Measurements from ENCODE around the gene MYOM1.

Gene MYOM1

GRCh38 chr18:3120356-3120755, 99.4 kb downstream of the MYOM1 start:
- no peak for DNase-seq (ENCODE audit: low read depth in 4 of 4, low spot score in 1 of 4)

GRCh38 chr18:3119401-3120341, 100.1 kb downstream of the MYOM1 start:
- no peak for DNase-seq (ENCODE audit: low read depth in 4 of 4, low spot score in 1 of 4)

- no peak for DNase-seq (ENCODE audit: low read depth in 4 of 4, low spot score in 1 of 4)
Measured at GRCh38 chr18:3118195-3119010, 101.4 kb downstream of the MYOM1 start.

- no peak for DNase-seq (ENCODE audit: low read depth in 4 of 4, low spot score in 1 of 4)
Measured at GRCh38 chr18:3117493-3118192, 102.1 kb downstream of the MYOM1 start.

GRCh38 chr18:3115447-3116030, 104.2 kb downstream of the MYOM1 start:
- no peak for DNase-seq (ENCODE audit: low read depth in 4 of 4, low spot score in 1 of 4)

- no peak for DNase-seq (ENCODE audit: low read depth in 4 of 4, low spot score in 1 of 4)
Measured at GRCh38 chr18:3114451-3114850, 105.3 kb downstream of the MYOM1 start.

DNA sequence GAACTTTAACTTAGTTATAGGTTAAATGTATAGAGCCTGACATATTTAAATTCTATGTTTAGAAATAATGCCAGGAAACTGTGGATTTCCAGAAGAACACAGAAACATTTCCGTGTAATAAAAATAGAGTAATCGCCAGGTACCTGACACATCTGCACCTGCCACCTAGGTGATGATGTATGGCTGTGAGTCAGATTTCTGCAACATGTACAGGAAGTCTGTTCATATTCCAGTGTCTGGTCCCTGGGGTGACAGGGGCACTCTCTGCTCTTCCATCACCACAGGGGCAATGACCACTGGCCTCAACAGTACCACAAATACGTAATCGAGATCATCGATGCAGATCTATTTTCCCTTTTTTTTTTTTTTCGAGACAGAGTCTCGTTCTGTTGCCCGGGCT, 105.7 kb downstream of the MYOM1 start:
- no peak for DNase-seq (ENCODE audit: low read depth in 4 of 4, low spot score in 1 of 4)

GRCh38 chr18:3111523-3112240, 108.1 kb downstream of the MYOM1 start:
- no peak for DNase-seq (ENCODE audit: low read depth in 4 of 4, low spot score in 1 of 4)

GRCh38 chr18:3110034-3110752, 109.6 kb downstream of the MYOM1 start:
- no peak for DNase-seq (ENCODE audit: low read depth in 4 of 4, low spot score in 1 of 4)

GRCh38 chr18:3107740-3108151, 112.0 kb downstream of the MYOM1 start:
- no peak for DNase-seq (ENCODE audit: low read depth in 4 of 4, low spot score in 1 of 4)

DNA sequence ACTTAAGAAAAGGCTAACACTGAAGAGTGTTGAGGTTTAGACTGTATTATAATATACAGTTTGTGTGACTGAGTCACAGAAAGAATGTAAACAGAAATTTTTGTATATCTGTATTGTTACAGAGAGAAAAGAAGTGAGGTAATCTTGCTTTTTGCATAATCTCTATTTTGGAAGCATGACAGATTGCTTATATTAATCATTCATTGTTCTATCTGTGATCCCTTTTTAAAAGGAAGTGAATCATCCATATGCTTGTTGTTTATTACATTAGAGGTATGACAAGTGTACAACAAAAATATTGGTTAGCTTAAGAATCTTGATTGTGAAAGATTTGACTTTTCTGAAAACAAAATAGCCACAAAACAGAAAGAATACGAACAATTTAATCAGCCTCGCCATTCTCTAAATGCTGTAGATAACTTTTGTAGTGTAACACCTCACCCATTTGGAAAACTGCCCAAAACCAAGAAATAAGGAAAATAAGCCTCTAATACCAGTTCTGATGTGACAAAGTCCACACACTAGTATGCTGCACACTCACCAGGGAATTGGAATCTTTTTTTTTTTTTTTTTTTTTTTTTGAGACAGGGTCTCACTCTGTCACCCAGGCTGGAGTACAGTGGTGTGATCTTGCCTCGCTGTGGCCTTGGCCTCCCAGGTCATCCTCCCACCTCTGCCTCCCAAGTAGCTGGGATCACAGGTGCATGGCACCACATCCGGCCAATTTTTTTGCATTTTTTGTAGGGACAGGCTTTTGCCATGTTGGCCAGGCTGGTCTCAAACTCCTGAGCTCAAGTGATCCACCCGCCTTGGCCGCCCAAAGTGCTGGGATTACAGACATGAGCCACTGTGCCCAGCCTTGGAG, 115.3 kb downstream of the MYOM1 start:
- no peak for DNase-seq (ENCODE audit: low read depth in 4 of 4, low spot score in 1 of 4)

GRCh38 chr18:3103576-3103975, 116.2 kb downstream of the MYOM1 start:
- DNase-seq (ENCODE audit: low read depth in 4 of 4, low spot score in 1 of 4): no peak

- DNase-seq (ENCODE audit: low read depth in 4 of 4, low spot score in 1 of 4): no peak
Measured at GRCh38 chr18:3102983-3103382, 116.8 kb downstream of the MYOM1 start.

DNA sequence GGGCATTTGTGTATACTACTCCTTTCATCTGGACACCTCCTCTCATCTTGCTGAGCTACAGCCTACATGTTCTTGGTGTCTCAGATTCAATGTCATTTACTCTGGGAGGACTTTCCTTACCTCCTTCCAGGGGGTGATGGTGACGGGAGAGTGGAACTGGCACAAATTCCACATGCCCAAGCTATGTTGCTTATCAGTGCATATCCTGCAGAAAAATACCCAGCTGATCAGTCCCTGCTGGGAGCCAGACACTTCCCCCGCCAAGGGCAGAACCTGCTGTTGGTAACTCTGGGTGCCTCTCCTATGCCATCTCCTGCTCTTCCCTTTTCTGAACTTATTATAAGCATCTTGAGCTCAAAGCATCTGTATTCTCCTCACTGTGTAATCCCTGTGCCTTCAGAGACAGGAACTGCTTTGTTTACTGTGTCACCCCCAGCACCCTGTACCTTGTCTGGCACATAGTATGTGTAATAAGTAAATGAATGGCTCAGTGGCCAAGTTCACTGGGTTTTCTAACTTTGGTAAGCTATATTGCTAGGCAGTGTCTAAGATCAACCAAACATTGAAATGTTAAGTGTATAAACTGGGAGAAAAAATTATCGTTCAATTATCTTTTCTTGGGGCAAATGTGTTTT, 119.2 kb downstream of the MYOM1 start:
- no peak for DNase-seq (ENCODE audit: low read depth in 4 of 4, low spot score in 1 of 4)

DNA sequence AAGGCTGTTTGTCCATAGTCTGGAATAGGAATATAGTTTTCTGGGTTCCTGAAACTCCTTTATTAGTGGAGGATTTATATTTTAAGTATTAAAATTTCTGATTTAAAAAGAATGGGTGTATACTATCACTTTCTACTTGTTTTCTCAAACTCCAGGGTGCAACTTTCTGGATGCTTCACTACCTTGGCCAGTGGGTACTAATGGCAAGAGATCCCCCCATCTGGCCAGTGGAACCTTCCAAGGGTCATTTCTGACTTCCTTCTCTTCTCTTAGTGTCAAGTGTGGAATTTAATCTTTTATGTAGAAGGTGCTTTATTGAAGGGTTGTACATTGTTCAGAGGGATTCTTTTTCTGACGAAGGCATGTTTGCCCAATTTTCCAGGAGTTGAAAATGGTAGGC, 120.4 kb downstream of the MYOM1 start:
- DNase-seq (ENCODE audit: low read depth in 4 of 4, low spot score in 1 of 4): no peak

- no peak for DNase-seq (ENCODE audit: low read depth in 4 of 4, low spot score in 1 of 4)
Measured at GRCh38 chr18:3097082-3097481, 122.7 kb downstream of the MYOM1 start.

DNA sequence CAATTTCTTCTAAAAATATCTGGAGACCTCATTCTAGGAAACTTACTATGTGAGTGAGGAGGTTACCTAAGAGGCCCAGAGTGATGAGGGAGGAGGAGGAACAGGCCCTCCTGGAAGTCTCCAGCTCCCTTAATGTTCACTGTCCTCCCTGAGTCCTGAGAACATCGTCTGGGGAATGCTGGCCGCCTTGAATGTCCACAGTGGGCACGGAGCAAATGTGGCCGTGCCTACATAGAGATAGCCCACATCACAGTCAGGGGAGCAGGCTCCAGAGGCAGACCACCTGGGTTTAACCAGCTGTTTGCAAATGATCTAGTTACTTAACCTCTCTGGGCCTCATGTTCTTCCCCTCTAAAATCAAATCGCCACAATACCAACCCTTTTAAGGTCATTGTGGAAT, 123.8 kb downstream of the MYOM1 start:
- DNase-seq (ENCODE audit: low read depth in 4 of 4, low spot score in 1 of 4): no peak

DNA sequence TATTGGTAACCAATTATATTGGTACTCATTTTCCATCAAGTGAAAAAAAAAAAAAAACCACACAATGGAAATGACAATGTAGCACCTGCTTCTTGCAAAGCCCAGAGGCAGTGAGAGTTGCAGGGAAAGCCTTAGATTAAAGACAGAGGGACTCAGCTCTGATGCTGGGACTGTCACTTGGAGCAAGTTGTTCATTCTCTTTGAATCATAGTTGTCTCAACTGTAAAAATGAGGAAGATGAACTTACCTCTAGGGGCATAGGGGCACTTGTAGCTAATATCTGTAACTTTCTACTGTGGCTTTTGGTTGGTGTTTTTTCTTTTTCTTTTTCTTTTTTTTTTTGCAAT, 125.5 kb downstream of the MYOM1 start:
- DNase-seq (ENCODE audit: low read depth in 4 of 4, low spot score in 1 of 4): no peak
